Esophagus squamous epithelium (tissue), 4 donors: ENCODE results near the gene PRG3.

Experiments
- POLR2A ChIP-seq, 4 donors: fragments of 450-650 bp; IDR thresholded peaks; one replicate each; pipeline ENCODE4 v1.6.1; 2017; ENCODE audit warnings: antibody characterized with exemption in 4 of 4, mild to moderate bottlenecking in 4 of 4, moderate library complexity in 3 of 4
- TF ChIP-seq, protein P1 (sequence below), 6 experiments: fragments of 450-650 bp in 4 of 6; fragments of 200-600 bp in 2 of 6; sonication (generic) in 2 of 6; IDR thresholded peaks; one replicate each; pipeline ENCODE4 v1.5.1; 2016 to 2019; ENCODE audit warnings: antibody characterized with exemption in 6 of 6, mild to moderate bottlenecking in 4 of 6, moderate library complexity in 4 of 6

DNA sequence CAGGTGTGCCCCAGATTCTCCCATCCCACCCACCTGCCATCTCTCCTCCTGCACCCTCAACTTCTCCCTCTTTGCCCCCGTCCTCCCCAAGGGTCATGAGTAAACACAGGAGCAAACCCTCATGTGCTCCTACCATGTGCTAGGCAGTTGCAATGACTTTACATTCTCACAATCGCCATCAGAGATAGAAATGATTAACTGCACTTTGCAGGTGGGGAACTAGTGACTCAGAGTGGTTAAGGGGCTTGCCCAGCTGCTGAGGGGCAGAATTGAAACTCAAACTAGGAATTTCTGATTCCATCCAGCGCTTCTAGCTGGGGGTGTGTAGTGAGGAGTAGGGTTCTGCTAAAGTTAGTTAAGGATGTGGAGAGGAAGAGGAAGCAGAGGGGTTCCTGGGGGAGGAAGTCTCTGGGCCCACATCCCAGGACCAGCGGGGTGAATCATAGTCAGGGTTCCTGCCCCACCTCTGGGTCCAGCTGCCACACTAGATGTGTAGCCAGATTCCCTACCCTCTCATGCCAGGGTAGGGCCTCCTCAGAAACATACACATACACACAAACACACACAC is 25.5 kb upstream of the PRG3 start:
- TF ChIP-seq, protein P1, sequence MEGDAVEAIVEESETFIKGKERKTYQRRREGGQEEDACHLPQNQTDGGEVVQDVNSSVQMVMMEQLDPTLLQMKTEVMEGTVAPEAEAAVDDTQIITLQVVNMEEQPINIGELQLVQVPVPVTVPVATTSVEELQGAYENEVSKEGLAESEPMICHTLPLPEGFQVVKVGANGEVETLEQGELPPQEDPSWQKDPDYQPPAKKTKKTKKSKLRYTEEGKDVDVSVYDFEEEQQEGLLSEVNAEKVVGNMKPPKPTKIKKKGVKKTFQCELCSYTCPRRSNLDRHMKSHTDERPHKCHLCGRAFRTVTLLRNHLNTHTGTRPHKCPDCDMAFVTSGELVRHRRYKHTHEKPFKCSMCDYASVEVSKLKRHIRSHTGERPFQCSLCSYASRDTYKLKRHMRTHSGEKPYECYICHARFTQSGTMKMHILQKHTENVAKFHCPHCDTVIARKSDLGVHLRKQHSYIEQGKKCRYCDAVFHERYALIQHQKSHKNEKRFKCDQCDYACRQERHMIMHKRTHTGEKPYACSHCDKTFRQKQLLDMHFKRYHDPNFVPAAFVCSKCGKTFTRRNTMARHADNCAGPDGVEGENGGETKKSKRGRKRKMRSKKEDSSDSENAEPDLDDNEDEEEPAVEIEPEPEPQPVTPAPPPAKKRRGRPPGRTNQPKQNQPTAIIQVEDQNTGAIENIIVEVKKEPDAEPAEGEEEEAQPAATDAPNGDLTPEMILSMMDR (IDR thresholded peaks at IDR 0.05), result no peak
- no peak for TF ChIP-seq POLR2A (IDR thresholded peaks at IDR 0.05)
